UCSD-AML1 (cell line): Measurements from ENCODE around the gene PPARG.

Source experiments
- DNase-seq: peaks from one replicate; lab custom pipeline; 2025; ENCODE audit not compliant: unreplicated experiment; lab: John Stamatoyannopoulos, UW

The PPARG gene

GRCh38 chr3:12405432-12406272 lies 116.8 kb downstream of the PPARG start:
- DNase-seq, result no peak

GRCh38 chr3:12408984-12409683 lies 120.3 kb downstream of the PPARG start:
- DNase-seq, result no peak

DNA sequence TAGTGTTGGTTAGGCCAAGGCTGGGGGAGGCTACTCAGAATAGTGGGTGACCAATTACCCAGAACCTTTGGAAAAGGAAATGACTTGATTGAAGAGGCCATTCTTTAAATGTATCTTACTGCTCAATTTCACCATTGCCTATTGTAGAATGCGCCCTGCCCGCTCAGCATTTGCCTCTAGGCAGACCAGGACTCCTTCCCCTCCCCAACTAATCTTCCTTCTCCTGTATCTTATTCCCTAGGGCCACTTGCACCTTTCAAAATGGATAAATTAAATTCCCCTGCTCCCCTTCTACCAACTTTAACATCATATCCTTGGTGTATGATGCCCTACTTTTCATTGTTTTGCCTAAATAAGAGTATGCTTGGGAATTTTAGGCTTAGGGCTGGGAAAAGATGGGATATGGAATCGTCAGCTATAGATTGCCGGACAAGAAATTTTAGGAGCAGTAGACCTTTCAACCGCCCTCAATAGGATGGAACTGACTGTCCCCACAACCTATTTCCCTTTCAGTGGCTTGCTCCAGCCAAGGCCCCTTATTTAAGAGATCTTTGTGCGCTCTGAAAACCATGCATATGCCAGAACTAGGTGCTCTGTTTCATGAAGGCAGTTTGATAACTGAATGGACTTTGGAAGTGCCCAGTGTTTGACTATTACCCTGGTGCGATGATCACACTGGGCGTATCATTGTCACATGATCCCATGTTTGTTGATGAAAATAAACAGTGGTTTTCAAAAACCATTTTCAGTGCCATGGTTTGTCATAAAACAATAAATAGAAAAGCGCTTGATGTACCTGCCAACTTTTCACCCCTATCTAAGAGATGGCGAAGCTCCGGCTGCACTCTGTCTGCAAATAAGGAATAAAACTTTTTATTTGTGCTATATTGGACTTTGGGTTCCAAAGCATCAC lies 121.1 kb downstream of the PPARG start:
- DNase-seq, result no peak

DNA sequence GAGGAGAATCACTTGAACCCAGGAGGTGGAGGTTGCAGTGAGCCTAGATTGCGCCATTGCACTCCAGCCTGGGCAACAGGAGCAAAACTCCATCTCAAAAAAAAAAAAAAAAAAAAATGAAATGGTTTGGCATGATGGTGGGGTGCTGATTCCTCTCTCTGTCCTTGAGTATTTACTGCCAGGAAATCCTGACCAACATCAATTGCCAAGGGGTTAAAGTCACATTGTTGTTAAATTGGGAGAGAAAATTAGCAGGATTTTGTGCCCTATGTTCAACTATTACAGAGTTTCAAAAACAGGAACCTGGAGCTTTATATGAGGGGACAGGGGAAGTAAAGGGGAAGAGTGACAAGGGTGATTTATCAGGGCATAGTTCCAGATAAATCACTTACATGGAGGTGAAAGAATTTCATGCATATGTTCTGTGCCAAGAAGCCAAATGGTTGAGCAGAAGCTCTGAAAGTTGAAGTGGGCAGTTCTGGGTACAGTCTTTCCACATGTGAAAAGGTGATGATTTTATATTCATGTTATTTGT lies 124.9 kb downstream of the PPARG start:
- no peak for DNase-seq

DNA sequence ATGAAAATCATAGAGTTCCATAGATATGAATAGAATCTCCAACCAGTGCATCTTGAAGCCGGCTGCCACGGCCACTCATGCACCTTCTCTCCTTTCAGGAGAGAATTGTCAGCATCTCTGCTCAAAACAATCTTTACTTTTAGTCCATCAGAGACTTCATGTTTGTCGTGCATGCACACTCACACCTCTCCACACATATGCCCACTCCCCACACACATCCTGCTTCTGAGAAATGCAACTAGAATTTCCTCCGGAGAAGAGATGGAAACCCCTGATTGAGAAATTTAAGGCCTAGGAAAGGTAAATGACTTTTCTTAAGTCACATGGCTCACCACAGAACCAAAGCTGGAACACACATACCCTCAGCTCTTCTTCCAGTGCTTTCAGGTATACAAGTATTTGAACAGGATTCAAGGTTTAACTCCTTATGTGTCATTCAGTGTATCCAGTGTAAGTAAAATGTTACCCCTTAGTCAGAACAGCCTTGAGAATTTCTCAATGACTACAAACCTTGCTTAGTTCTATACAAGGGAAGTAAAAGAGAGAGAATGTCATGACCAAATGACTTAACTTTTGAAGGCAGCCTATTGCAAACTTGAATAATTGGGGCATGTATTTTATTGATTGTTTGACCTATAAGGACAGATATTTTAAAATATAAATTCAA lies 126.3 kb downstream of the PPARG start:
- no peak for DNase-seq

DNA sequence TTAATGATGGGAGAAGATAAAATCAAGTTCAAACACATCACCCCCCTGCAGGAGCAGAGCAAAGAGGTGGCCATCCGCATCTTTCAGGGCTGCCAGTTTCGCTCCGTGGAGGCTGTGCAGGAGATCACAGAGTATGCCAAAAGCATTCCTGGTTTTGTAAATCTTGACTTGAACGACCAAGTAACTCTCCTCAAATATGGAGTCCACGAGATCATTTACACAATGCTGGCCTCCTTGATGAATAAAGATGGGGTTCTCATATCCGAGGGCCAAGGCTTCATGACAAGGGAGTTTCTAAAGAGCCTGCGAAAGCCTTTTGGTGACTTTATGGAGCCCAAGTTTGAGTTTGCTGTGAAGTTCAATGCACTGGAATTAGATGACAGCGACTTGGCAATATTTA lies 127.9 kb downstream of the PPARG start:
- DNase-seq, result no peak

DNA sequence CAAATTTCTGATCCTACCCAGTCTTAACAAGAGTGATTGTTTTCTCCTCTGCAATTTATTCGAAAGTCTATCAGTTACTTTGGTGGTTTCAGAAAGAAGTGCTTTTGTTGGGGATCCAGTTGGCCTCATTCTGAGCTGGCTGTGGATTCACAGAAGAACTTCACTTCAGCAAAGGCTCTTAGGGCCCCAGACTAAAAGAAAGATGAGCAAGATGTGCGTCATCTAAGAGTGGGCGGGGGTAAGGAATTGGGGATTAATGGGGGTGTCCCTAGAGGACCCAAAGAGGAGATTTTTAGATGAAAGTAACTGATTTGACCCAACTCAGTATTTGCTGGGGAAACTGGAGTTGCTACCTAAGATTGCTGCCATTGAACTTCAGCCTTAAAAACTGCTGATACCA lies 131.5 kb downstream of the PPARG start:
- no peak for DNase-seq

- no peak for DNase-seq
Observed at GRCh38 chr3:12421132-12421531, 132.3 kb downstream of the PPARG start.

DNA sequence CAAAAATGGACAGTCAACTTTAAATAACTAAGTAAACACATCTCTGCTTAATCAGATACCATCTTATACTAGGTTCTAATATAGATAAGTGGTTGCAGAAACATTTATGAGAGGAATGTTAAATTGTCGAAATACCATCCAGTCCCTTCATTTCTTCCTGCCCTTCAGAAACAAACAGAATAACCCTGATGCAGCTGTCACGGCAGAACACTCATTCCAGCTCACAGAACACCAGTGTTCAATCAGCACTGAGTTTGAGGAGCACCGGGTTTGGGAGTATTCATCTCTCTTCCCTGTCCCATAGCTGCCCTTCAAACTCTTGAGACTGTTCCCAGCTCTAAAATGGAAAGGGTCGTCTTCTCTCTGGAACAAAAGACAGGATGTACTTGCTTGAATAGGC lies 134.3 kb downstream of the PPARG start:
- DNase-seq, result no peak

DNA sequence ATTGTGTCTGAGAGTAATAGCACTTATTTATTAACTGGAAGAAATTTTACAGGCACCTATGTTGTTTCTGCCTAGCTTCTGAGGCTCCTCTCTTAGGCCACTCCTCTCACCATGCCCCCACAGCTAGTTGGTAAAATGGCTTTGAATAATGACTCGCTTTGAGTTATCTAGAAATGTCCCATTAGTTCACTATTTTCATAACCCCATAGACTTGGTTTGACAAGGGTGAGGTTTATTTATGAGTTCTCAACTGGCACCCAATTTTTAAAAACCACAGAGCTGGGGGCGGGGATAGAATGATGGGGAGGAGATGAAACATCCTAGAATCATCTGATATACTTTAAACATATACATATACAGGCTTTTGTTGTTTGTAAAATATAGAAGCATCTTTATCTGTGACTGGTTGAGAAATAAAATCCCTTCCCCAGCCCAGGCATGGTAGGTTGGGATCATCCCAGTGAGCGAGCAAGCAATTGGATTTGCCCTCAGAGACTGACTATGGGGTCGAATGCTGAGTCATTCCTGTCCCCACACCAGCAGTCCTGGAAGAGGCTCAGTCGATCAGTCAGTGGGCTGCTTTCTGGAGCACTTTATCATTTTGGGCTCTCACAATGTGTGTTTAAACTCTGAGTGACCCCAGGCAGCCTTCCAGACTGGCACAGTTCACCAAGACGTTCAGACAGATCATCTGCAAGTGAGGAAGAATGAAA lies 135.2 kb downstream of the PPARG start:
- DNase-seq, result no peak

GRCh38 chr3:12424635-12425319 lies 135.9 kb downstream of the PPARG start:
- no peak for DNase-seq

DNA sequence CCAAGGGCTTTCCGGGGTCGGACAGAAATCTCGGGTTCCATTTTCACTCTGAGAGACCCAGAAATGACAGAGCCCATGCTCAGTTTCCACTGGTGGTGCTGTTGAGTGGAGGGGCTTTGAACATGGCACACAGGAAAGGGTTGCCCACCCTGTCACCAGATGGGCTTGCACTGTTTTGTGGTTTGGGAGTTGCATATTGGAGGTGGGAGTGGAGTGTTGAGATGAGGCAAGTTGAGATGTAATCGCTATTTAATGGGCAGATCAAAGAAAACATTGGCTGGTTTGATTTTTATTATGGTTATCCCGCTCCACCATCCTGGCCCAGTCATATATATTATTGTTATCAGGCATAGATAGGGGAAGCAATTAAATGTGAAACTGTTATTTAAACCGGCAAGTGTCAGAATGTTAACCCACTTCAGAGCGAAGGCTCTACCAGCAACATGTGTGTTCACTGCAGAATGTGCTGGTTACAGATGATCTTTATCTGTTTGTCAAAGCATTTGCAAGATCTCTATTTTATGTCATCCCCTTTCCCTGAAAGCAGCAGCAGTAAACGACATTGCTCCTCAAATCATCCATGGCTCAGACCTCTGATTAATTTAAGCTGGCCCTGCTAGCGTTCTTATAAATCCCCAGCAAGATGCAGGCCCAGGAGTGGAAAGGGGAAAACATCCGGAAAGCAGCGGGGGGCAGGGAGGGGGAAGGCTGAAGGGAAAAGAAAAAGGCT lies 137.1 kb downstream of the PPARG start:
- DNase-seq, result no peak

- DNase-seq, result no peak
Observed at GRCh38 chr3:12427551-12427950, 138.7 kb downstream of the PPARG start.

GRCh38 chr3:12428126-12428525 lies 139.3 kb downstream of the PPARG start:
- DNase-seq, result no peak

GRCh38 chr3:12430086-12430485 lies 141.2 kb downstream of the PPARG start:
- DNase-seq, result no peak

- DNase-seq, result no peak
Observed at GRCh38 chr3:12433823-12434222, 145.0 kb downstream of the PPARG start.

- no peak for DNase-seq
Observed at GRCh38 chr3:12436514-12437220, 147.8 kb downstream of the PPARG start.

- no peak for DNase-seq
Observed at GRCh38 chr3:12437221-12437605, 148.3 kb downstream of the PPARG start.
